Uterine smooth muscle cell (primary cell): ENCODE measurements around the gene WAPL. TPM values are rescaled to one million over a fixed set of nuclear protein-coding genes. Genes with fewer than 3 reads are reported as not detected.

Source experiments
- total RNA-seq: library from RNA; depleted of rRNA; stranded (reverse); fragments of >200 nt; gene quantifications from 2 replicates; pipeline ENCODE4 v1.2.3, GENCODE V29; 2014

Gene WAPL, protein sequence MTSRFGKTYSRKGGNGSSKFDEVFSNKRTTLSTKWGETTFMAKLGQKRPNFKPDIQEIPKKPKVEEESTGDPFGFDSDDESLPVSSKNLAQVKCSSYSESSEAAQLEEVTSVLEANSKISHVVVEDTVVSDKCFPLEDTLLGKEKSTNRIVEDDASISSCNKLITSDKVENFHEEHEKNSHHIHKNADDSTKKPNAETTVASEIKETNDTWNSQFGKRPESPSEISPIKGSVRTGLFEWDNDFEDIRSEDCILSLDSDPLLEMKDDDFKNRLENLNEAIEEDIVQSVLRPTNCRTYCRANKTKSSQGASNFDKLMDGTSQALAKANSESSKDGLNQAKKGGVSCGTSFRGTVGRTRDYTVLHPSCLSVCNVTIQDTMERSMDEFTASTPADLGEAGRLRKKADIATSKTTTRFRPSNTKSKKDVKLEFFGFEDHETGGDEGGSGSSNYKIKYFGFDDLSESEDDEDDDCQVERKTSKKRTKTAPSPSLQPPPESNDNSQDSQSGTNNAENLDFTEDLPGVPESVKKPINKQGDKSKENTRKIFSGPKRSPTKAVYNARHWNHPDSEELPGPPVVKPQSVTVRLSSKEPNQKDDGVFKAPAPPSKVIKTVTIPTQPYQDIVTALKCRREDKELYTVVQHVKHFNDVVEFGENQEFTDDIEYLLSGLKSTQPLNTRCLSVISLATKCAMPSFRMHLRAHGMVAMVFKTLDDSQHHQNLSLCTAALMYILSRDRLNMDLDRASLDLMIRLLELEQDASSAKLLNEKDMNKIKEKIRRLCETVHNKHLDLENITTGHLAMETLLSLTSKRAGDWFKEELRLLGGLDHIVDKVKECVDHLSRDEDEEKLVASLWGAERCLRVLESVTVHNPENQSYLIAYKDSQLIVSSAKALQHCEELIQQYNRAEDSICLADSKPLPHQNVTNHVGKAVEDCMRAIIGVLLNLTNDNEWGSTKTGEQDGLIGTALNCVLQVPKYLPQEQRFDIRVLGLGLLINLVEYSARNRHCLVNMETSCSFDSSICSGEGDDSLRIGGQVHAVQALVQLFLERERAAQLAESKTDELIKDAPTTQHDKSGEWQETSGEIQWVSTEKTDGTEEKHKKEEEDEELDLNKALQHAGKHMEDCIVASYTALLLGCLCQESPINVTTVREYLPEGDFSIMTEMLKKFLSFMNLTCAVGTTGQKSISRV (N-terminal part only)
- 49.5 and 56.9 TPM in 2 replicates for total RNA-seq

DNA sequence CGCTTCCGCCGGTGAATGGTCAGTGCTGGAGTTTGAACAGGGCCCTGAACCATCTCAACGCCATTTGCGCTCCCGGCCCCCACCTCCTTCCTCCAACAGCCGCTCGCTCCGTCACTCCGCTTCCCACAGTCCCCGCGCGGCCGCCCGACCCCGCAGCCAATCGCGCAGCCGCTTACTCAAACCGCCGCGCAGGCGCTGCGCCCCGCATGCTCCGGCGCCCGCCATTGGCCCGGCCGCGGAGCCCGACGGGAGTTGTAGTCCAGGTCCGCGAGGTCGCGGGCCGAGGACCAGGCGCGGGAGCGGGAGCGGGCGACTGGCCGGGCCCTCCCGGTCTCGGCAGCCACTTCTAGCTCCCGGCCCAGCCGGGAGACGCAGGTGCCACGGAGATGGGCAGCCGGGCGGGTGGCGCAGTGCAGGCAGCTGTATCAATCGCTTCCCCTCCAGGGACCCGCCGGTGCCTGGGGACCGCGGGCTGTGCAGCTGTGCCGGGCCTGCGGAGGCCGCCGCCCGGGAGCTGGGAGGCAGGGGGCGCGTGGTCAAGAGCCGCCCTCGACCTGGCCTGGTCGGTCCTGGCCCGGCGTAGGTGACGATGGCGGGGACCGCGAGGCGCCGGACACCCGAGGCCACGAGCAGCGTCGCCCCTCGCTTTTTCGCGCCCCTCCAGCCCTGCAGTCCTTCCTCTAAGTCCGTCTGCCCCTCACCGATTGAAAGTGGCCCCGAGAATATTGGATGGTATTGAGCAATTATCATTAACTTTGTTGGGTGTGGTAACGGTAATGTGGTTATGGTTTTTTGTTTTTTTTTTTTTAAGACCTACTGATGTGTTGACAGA, at the start of gene WAPL:
TSS of gene WAPL (minus strand) at position 115 of the 832 bp plus-strand sequence. CDS start 3,723 bp downstream, outside the sequence.

Other genes starting within 250 kb of the WAPL start
- 0.33 and 1.9 TPM in 2 replicates for gene GRID1, start 155.0 kb downstream of the WAPL start, total RNA-seq
- not detected in 2 replicates for gene OPN4, start 132.8 kb upstream of the WAPL start, total RNA-seq
- under 0.01 TPM in 1 of 2 replicates, not detected in the other for gene LDB3, start 146.7 kb upstream of the WAPL start, total RNA-seq
- gene BMPR1A, start 234.8 kb upstream of the WAPL start, total RNA-seq: 59.3 and 60.6 TPM in 2 replicates